ENCODE data around the gene RSL1D1.

GRCh38 chr16:11901091-11901490 lies 49.7 kb upstream of the RSL1D1 start:
- no peak for TF ChIP-seq CTCF (IDR thresholded peaks at IDR 0.05; ENCODE audit: borderline replicate concordance, extremely low read depth, low read length, poor library complexity, severe bottlenecking)
- no peak for TF ChIP-seq EZH2 (IDR thresholded peaks at IDR 0.05; ENCODE audit: borderline replicate concordance, low read depth, low read length, severe bottlenecking)
